HUES48 (cell line): Measurements from ENCODE around the gene CTPS2.

Source experiments
- H3K27ac ChIP-seq: one replicate; pipeline ENCODE4 v1.7.0; 2013; ENCODE audit warnings: low read depth, low read length, inconsistent platforms
- H3K27me3 ChIP-seq: 2 replicates; pipeline ENCODE4 v1.6.1; 2013; ENCODE audit warnings: mild to moderate bottlenecking, low read length; ENCODE audit not compliant: control insufficient read depth, insufficient read depth
- H3K36me3 ChIP-seq: 2 replicates; pipeline ENCODE4 v1.6.1; 2013; ENCODE audit warnings: low read length; ENCODE audit not compliant: control insufficient read depth, insufficient read depth
- H3K4me1 ChIP-seq: 2 replicates; pipeline ENCODE4 v1.6.1; 2013; ENCODE audit warnings: mild to moderate bottlenecking, low read length; ENCODE audit not compliant: control insufficient read depth, insufficient read depth
- H3K4me3 ChIP-seq: 2 replicates; pipeline ENCODE4 v1.5.1; 2013; ENCODE audit warnings: mild to moderate bottlenecking, low read depth, low read length
- H3K9ac ChIP-seq: 2 replicates; pipeline ENCODE4 v1.6.1; 2013; ENCODE audit warnings: mild to moderate bottlenecking, low read depth, low read length, moderate library complexity
- H3K9me3 ChIP-seq: 2 replicates; pipeline ENCODE4 v1.6.1; 2013; ENCODE audit warnings: low read length; ENCODE audit not compliant: control insufficient read depth, insufficient read depth

CTPS2 gene

DNA sequence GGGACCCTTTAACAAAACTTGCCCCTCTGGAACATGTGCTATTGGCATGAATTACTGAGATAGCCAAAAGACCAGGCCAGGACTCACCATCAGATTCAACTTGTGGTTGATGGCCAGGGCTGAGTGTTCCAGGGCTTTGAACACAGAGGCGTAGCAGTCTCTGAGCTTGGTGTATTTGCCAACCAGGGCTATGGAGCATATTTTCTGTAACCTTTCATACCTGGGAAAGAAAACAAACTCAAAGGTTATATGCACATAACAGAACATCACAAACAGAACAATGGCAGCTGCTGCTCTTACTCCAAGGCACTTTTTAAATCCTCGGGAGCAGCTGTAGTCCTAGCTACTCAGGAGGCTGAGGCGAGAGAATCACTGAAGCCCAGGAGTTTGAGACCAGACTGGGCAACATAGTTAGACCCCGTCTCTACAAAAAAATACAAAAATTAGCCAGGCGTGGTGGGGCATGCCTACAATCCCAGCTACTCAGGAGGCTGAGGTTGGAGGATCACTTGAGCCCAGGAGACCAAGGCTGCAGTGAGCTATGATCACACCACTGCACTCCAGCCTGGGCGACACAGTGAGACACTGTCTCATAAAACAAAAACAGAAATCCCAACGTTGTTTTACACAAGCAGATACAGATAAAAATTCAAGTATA, 29.3 kb downstream of the CTPS2 start:
- H3K9ac ChIP-seq, result no peak overlapping the region
- no peaks in the 10 kb centered on the region for H3K4me1 ChIP-seq
- H3K9me3 ChIP-seq, result no peaks in the 10 kb centered on the region; the same call in 1 of the 2 replicates
- no peaks in the 10 kb centered on the region for H3K27me3 ChIP-seq
- no peak overlapping the region for H3K4me3 ChIP-seq
- H3K27ac ChIP-seq, result no peak overlapping the region
- peaks cover 91% of the 10 kb centered on the region for H3K36me3 ChIP-seq

DNA sequence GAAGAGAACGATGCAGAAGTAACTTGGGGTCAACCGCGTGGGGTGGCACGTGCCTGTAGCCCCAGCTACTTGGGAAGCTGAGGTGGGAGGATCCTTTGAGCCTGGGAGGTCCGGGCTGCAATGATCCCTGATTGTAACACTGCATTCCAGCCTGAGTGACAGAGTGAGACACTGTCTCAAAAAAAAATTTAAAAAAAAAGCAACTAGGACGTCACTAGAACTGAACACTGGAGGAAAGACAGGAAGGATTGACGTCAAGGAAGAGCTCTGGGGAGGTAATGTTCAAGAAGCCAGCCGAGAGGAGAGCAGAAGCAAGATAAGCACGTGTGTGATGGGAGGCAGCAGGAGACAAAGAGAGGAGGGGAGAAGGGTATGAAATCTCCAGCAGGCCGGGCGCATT, 33.8 kb downstream of the CTPS2 start:
- Histone ChIP-seq H3K27ac (no peak overlapping the region), H3K36me3 (peaks cover 95% of the 10 kb centered on the region), H3K4me1 (no peaks in the 10 kb centered on the region), H3K9ac (no peak overlapping the region), H3K27me3 (no peaks in the 10 kb centered on the region), H3K9me3 (no peaks in the 10 kb centered on the region), H3K4me3 (no peak overlapping the region)

DNA sequence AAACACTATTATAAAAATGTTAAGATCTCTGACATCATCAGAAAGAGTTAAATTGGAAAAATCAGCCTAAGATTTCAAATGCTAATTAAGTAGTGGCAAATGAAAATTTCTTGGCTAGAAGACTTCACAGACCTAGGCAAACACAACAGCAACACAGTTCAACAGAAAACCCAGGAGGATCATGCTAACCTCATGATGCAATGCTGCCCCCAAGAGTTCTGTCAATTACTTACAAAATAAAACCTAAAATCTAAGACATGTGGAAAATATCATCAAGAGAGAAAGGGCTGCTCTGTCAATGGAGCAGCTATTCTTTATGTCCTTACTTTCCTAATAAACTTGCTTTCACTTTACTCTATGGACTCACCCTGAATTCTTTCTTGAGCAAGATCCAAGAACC, 41.5 kb downstream of the CTPS2 start:
- peaks cover 7% of the 10 kb centered on the region; the same call in 1 of the 2 replicates for H3K4me1 ChIP-seq
- H3K9me3 ChIP-seq, result no peaks in the 10 kb centered on the region
- H3K9ac ChIP-seq, result no peak overlapping the region
- H3K27me3 ChIP-seq, result no peaks in the 10 kb centered on the region
- no peak overlapping the region for H3K4me3 ChIP-seq
- H3K36me3 ChIP-seq, result peaks cover 77% of the 10 kb centered on the region
- no peak overlapping the region for H3K27ac ChIP-seq

DNA sequence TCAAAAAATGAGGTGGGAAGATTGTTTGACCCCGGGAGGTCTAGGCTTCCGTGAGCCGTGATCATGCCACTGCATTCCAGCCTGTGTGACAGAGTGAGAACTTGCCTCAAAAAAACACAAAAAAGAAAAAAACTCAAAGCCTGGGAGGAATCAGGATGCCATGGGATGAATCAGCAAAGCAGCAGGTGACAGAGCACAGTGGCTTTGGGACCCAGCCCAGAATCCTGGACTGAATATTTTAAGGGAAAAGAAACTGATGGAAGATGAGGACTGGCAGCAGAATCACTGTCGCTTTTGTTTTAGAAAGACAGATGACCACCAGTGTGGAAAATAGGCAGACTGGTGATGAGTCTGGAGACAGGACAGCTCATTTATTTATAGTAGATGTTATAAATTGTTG, 45.9 kb downstream of the CTPS2 start:
- Histone ChIP-seq H3K9me3 (no peaks in the 10 kb centered on the region), H3K9ac (no peak overlapping the region), H3K4me1 (peaks cover 17% of the 10 kb centered on the region), H3K27ac (peak overlapping the region; percentile 52), H3K4me3 (no peak overlapping the region), H3K36me3 (peaks cover 84% of the 10 kb centered on the region), H3K27me3 (no peaks in the 10 kb centered on the region)

DNA sequence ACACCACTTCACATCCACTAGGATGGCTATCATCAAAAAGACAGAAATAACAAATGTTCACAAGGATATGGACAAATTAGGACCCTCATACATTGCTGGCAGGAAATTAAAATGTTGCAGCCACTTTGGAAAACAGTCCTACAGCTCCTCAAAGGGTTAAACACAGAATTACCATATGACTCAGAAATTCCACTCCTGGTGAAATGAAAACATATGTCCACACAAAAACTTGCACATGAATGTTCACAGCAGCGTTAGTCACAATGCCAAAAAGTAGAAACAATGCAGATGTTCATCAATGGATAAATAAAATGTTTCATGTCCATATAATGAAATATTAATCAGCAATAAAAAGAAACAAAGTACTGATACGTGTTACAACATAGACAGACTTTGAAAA, 47.4 kb downstream of the CTPS2 start:
- Histone ChIP-seq H3K36me3 (peaks cover 79% of the 10 kb centered on the region), H3K27me3 (no peaks in the 10 kb centered on the region), H3K4me3 (no peak overlapping the region), H3K9me3 (no peaks in the 10 kb centered on the region), H3K4me1 (peaks cover 10% of the 10 kb centered on the region), H3K9ac (no peak overlapping the region), H3K27ac (no peak overlapping the region)

DNA sequence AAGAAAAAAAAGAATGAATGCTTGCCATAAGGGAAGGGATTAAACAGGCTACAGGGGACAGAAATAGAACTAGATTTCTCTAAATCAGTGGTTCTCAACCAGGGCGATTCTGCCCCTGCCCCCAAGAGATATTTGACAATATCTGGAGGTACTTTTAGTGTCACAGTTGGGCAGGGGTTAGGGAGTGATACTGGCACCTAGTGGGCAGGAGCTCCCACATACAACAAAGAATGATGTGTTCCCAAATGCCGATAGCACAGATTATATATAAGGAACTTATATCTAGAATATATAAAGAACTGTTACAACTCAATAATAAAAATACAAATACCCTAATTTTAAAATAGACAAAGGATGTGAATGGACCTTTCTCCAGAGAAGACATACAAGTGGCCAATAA, 47.8 kb downstream of the CTPS2 start:
- Histone ChIP-seq H3K27ac (no peak overlapping the region), H3K4me3 (no peak overlapping the region), H3K9me3 (no peaks in the 10 kb centered on the region), H3K27me3 (no peaks in the 10 kb centered on the region), H3K36me3 (peaks cover 75% of the 10 kb centered on the region), H3K4me1 (peaks cover 10% of the 10 kb centered on the region), H3K9ac (no peak overlapping the region)

DNA sequence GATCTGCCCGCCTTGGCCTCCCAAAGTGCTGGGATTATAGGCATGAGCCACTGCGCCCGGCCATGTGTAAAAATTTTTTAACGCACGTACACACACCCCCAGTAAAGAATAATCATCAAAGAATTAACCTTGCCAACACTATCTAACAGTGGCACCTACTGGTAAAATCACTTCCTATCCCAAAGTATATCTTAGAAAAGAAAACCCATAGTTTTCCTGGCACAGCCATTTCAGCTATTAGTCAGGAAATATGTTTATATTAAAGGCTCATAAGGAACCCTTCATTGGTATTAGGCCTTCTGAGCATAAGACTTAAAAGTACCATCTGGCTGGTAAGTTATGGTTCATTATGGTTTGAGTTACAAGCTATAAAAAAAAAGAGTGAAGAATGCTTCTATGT, 48.4 kb downstream of the CTPS2 start:
- H3K27ac ChIP-seq, result no peak overlapping the region
- no peaks in the 10 kb centered on the region for H3K27me3 ChIP-seq
- peaks cover 76% of the 10 kb centered on the region for H3K36me3 ChIP-seq

DNA sequence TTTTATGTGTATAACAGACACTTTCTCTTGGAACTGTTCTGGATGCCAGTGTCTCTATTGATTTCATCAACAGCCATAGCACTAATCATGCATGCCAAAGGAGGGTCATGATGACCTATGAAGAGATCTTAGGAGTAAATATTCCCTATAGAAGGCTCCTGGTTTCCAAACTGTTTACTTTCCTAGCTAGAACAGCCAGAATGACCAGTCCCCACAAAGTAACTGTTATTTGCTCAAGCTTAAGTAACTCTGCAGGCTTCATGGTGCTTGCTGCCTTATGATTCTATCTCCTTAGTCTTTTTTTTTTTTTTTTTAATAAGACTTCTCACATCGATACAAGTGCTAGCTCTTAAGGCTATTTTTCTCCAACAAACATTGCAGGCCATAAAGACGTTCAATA, 50.1 kb downstream of the CTPS2 start:
- no peak overlapping the region for H3K4me3 ChIP-seq
- H3K27ac ChIP-seq, result no peak overlapping the region
- peaks cover 72% of the 10 kb centered on the region for H3K36me3 ChIP-seq
- no peaks in the 10 kb centered on the region for H3K9me3 ChIP-seq
- peaks cover 10% of the 10 kb centered on the region for H3K4me1 ChIP-seq
- H3K9ac ChIP-seq, result no peak overlapping the region
- H3K27me3 ChIP-seq, result no peaks in the 10 kb centered on the region

More for the DNA sequence above, 48.4 kb downstream of the CTPS2 start:
- Histone ChIP-seq H3K9me3 (no peaks in the 10 kb centered on the region), H3K4me1 (peaks cover 10% of the 10 kb centered on the region), H3K9ac (no peak overlapping the region), H3K4me3 (no peak overlapping the region)

DNA sequence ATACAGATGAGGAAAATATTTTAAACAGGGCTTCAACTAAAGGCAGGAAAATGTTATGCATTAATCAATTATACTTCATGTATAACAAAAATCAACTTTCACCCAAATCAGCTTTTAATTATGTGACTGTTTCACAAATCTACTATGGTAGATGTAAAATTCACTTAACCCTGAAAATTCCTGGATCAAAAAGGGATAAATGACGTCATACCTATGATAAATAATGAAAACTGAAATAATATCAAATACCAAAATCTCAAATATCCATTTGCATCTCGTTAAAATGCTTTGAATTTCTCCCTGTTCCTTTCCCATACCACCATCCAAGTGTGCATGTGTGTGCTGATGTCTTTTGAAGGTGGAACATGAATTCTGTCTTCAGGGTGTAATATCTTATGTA, 51.0 kb downstream of the CTPS2 start:
- Histone ChIP-seq H3K9ac (no peak overlapping the region), H3K9me3 (no peaks in the 10 kb centered on the region), H3K4me3 (no peak overlapping the region), H3K4me1 (peaks cover 10% of the 10 kb centered on the region), H3K27ac (no peak overlapping the region), H3K27me3 (no peaks in the 10 kb centered on the region), H3K36me3 (peaks cover 67% of the 10 kb centered on the region)

DNA sequence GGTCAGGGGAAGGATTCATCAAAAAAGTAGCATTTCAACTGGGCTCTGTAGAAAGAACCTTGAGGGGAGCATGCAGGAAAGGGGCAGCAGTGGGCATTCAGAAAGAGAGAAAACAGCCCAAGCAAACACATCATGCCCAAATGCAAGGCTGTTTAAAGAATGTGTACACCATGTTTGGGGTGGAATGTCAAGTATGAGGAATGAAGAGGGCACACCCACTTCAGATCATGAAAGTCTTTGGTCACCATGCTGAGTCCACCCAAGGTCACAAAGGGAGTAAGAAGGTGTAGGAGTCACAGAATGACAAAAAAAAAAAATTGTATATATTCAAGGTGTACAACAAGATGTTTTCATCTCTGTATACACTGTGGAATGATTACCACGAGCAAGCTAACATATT, 53.1 kb downstream of the CTPS2 start:
- H3K4me3 ChIP-seq, result no peak overlapping the region
- no peaks in the 10 kb centered on the region for H3K9me3 ChIP-seq
- no peak overlapping the region for H3K27ac ChIP-seq
- H3K27me3 ChIP-seq, result no peaks in the 10 kb centered on the region
- peaks cover 10% of the 10 kb centered on the region for H3K4me1 ChIP-seq
- H3K9ac ChIP-seq, result no peak overlapping the region
- H3K36me3 ChIP-seq, result peaks cover 45% of the 10 kb centered on the region

DNA sequence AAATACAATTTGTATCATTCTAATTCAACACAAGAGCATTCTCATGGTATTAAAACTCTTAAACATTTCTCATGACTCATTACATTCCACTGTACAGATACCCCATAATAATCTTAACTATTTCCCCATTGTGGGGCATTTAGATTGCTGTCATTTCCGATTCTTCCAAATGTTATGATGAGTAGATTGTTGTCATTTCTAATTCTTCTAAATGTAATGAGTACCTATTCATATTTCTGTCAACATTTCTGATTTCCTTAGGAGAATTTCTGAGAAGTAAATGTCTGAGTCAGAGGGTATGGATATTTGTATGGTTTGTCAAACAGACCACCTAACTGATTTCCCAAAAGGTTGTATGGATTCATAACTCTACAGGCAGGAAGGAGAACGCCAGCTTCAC, 54.2 kb downstream of the CTPS2 start:
- no peaks in the 10 kb centered on the region for H3K9me3 ChIP-seq
- H3K27me3 ChIP-seq, result no peaks in the 10 kb centered on the region
- H3K4me1 ChIP-seq, result peaks cover 8% of the 10 kb centered on the region
- no peak overlapping the region for H3K4me3 ChIP-seq
- peaks cover 37% of the 10 kb centered on the region for H3K36me3 ChIP-seq
- no peak overlapping the region for H3K9ac ChIP-seq
- H3K27ac ChIP-seq, result no peak overlapping the region
